KOPT-K1 (cell line): Measurements from ENCODE around the gene SORCS2.

Source experiments
- H3K27ac ChIP-seq: fragments of 200-600 bp; sonication (generic); 2 replicates; pipeline ENCODE4 v1.5.1; 2016; ENCODE audit warnings: antibody characterized with exemption, mild to moderate bottlenecking, low read depth, low read length; ENCODE audit not compliant: poor library complexity, severe bottlenecking
- H3K36me3 ChIP-seq: fragments of 200-600 bp; sonication (generic); 2 replicates; pipeline ENCODE4 v1.5.1; 2017; ENCODE audit warnings: antibody characterized with exemption, mild to moderate bottlenecking, low read length, moderate library complexity; ENCODE audit not compliant: insufficient read depth
- H3K9me3 ChIP-seq: fragments of 200-600 bp; sonication (generic); 2 replicates; pipeline ENCODE4 v1.5.1; 2017; ENCODE audit warnings: antibody characterized with exemption, low read length, mild to moderate bottlenecking; ENCODE audit not compliant: insufficient read depth, poor library complexity, severe bottlenecking

The SORCS2 gene

GRCh38 chr4:7765666-7766065 lies 573.3 kb downstream of the SORCS2 start:
- Histone ChIP-seq H3K27ac (no peak overlapping the region), H3K9me3 (no peaks in the 10 kb centered on the region), H3K36me3 (no peaks in the 10 kb centered on the region)

GRCh38 chr4:7766086-7766485 lies 573.7 kb downstream of the SORCS2 start:
- Histone ChIP-seq H3K27ac (no peak overlapping the region), H3K36me3 (no peaks in the 10 kb centered on the region)

GRCh38 chr4:7766661-7767345 lies 574.5 kb downstream of the SORCS2 start:
- no peak overlapping the region for H3K27ac ChIP-seq
- no peaks in the 10 kb centered on the region for H3K36me3 ChIP-seq
- H3K9me3 ChIP-seq, result no peaks in the 10 kb centered on the region

More at GRCh38 chr4:7766086-7766485, 573.7 kb downstream of the SORCS2 start:
- H3K9me3 ChIP-seq, result no peaks in the 10 kb centered on the region

DNA sequence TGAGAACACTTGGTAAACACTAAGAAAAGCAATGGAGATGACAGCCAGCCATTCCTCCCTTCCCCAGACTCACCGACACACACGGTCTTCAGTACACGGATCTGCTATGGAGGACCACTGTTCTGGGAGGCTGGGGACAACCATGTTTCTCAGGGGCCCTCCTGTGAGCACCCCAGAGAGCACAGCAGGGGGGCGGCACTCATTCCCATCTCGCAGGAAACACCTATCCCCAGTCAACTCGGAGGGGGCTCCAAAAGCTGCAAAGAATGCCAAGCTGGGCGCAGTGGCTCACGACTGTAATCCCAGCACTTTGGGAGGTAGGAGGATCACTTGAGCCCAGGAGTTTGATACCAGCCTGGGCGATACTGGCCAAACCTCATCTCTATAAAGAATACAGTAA lies 575.2 kb downstream of the SORCS2 start:
- Histone ChIP-seq H3K27ac (no peak overlapping the region), H3K9me3 (no peaks in the 10 kb centered on the region), H3K36me3 (no peaks in the 10 kb centered on the region)

DNA sequence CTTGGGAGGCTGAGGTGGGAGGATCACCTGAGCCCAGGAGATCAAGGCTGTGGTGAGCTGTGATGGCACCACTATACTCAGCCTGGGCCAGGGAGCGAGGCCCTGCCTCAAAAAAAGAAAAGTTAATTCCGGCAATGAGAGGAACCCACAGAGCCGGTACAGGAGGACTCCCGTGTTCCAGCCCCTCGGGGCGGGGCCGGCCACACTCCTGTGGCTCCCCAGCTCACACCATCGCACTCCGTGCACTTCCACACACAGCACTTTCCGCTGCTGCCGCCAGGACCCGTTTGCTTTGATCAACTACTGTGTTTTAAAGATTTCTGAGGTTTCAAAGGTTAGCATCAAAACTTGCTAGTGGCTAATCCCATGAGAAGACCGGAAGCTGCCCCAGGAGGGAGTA lies 575.6 kb downstream of the SORCS2 start:
- Histone ChIP-seq H3K27ac (no peak overlapping the region), H3K9me3 (no peaks in the 10 kb centered on the region), H3K36me3 (no peaks in the 10 kb centered on the region)

- no peaks in the 10 kb centered on the region for H3K36me3 ChIP-seq
- H3K9me3 ChIP-seq, result no peaks in the 10 kb centered on the region
- H3K27ac ChIP-seq, result no peak overlapping the region
These were observed 576.4 kb downstream of the SORCS2 start for GRCh38 chr4:7768736-7769135.

- no peaks in the 10 kb centered on the region for H3K9me3 ChIP-seq
- H3K36me3 ChIP-seq, result no peaks in the 10 kb centered on the region
- no peak overlapping the region for H3K27ac ChIP-seq
These were observed 577.3 kb downstream of the SORCS2 start for GRCh38 chr4:7769396-7770223.

DNA sequence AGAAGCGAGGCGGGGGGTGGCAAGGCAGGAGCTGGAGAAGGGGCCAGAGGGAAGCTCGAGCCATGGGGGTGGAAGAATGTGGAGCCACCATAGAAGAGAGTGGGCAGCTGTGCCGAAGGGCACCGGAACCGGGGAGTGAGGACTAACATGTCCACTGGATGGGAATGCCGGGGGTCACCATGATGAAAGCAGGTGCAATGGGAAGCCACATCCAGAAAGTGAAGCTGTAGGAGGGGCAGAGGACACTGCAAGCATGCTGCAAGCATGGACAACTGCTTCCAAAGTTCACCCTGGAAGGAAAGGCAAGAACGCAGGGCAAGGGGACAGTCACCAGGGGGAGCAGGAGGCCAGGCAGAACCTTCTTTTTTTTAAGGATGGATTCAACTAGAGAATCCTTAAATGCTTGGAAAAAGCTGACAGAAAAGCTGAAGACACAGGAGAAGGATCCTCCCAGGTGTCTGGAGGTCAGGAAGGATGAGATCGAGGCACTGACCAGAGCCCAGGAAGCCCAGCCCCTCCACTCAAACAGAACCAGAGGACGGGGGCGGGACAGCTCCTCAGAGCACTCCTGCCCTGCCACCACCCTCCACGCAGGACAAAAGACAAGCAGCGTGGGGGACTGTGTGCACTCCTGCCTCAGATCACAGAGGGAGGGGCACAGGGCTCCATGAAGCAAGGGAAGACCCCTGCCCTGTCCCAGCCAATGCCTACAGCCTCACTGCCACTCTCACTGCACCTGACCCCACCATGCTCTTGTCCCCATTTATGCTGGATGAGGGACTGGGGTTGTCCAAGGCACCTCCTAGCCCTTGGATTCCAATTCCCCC lies 578.1 kb downstream of the SORCS2 start:
- no peaks in the 10 kb centered on the region for H3K9me3 ChIP-seq
- H3K36me3 ChIP-seq, result no peaks in the 10 kb centered on the region
- H3K27ac ChIP-seq, result no peak overlapping the region

DNA sequence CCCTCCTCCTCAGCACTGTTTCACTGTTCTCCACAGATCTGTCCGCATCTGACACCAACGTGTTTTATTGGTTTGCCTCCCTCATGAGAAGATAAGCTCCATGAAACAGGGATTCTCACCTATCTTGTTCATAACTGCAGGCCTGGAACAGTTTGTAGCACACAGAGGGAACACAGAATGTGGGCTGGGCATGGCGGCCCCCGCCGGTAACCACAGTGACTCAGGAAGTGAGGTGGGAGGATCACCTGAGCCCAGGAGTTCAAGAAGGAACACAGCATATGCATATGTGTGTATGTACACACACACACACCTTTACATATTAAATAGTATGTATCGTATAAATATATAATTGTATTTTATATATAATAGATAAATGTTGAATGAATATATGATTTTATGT lies 578.7 kb downstream of the SORCS2 start:
- Histone ChIP-seq H3K27ac (no peak overlapping the region), H3K36me3 (no peaks in the 10 kb centered on the region), H3K9me3 (no peaks in the 10 kb centered on the region)

- H3K36me3 ChIP-seq, result no peaks in the 10 kb centered on the region
These were observed 579.5 kb downstream of the SORCS2 start for GRCh38 chr4:7771541-7772507.

GRCh38 chr4:7772711-7773385 lies 580.5 kb downstream of the SORCS2 start:
- Histone ChIP-seq H3K27ac (no peak overlapping the region), H3K9me3 (no peaks in the 10 kb centered on the region), H3K36me3 (no peaks in the 10 kb centered on the region)

More at GRCh38 chr4:7771541-7772507, 579.5 kb downstream of the SORCS2 start:
- no peaks in the 10 kb centered on the region for H3K9me3 ChIP-seq
- H3K27ac ChIP-seq, result no peak overlapping the region

GRCh38 chr4:7773401-7774180 lies 581.3 kb downstream of the SORCS2 start:
- no peaks in the 10 kb centered on the region for H3K36me3 ChIP-seq
- no peaks in the 10 kb centered on the region for H3K9me3 ChIP-seq
- H3K27ac ChIP-seq, result no peak overlapping the region
